Stimulated activated CD4-positive, alpha-beta T cell treated with anti-CD3 and anti-CD28 coated beads, Interleukin-1b, Interleukin-23, amount 100 ng/mL, for 1 hour (primary cell): ENCODE results near the gene FOXJ3.

Experiments used
- DNase-seq, 2 donors: peaks; one replicate each; pipeline ENCODE4 v3.0.0-alpha.2; 2020; ENCODE audit warnings: low read depth in 2 of 2

The FOXJ3 gene

DNA sequence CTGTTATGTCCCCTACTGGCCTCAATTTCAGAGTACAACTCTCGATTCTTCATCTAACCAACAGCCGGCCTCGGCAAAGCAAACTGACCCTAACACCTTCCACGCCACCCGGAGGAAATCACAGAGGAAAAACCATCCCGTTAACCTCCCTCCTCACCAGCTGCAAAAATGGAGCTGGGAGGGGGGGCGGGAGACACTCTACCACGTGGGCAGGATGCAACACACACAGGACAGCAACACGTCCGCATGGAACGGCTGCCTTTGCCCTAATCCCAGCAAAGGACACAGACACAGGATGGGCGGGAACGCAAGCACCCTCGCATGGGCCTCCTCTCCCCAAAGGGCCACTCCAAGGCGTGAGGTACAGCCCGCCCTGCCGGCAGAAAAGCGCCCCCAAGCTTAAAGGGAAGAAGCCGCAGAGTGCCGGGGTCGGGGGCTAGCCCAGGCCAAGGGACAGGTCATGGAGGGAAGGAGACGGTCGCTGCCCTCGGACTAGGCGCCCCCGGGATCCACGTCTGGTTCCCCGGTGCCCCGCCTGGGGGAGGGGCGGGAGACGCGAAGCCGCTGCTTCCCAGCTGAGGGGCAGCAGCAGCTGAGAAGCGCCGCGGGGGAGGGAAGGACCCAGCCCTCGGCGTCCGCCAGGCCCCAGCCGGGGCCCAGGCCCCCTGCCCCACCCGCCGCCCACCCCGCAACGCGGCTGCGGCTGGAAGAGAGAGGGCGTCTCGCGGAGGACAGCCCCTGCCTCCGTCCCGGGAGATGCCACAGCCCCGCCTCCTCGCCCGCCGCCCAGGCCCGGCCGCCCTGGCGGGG, 590 bp downstream of the FOXJ3 start:
- peak in 1 of 2 donors; percentile 6 for DNase-seq

DNA sequence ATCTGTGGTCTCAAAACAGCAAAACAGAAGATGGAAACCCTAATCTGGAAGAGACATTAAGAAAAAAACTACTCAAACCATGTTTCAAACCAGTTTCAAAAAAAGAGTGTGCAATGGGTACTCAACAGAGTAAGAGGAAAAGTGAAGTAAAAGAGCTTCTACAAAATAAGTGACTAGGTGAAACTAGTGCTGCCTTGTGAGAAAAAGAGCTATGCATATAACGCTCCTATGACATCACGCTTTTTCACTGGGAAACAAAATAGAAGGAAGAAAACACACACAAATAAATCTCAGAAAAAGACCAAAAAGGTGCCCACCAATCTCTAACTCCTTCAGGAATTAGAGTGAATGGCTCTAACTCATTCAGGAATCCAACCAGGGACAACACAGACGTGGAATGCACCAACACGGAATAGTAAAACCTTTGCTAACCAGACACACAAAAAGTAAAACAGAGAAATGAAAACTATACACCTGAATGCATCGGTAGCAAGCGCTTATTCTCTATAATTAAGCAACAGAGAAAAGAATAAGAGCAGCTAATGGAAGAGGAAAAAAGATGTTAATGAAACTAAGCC, 1.3 kb downstream of the FOXJ3 start:
- DNase-seq = no peak

DNA sequence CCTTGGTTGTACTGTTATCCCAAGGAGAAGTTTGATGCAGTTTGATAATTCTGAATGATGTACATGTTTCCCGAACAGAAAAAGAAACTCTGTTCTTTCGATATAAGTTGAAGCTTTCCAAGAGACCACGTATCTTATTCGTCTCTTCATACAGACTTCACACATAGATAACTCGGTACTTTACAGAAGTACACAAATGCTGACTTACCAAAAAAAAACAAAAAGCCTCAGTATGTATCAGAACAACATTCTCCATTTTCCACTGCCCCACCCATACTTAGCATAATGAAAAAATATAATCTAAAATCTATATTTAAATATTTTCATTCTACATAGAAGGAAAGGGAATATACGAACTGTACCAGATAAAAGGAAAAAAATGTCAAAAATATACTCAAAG, 2.2 kb downstream of the FOXJ3 start:
- DNase-seq = no peak

DNA sequence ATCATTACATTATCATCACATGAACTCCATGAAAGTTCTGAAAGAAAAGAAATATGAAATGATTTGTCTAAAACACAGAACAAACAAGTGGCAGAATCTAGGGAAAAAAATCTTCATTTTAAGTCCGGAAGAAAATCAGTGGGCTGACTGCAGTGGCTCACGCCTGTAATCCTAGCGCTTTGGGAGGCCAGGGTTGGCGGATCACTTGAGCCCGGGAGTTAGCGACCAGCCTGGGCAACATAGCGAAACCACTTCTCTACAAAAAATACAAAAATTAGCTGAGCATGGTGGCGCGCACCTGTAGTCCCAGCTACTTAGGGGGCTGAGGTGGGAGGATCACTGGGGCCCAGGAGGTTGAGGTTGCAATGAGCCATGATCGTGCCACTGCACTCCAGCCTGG, 4.8 kb downstream of the FOXJ3 start:
- no peak for DNase-seq

DNA sequence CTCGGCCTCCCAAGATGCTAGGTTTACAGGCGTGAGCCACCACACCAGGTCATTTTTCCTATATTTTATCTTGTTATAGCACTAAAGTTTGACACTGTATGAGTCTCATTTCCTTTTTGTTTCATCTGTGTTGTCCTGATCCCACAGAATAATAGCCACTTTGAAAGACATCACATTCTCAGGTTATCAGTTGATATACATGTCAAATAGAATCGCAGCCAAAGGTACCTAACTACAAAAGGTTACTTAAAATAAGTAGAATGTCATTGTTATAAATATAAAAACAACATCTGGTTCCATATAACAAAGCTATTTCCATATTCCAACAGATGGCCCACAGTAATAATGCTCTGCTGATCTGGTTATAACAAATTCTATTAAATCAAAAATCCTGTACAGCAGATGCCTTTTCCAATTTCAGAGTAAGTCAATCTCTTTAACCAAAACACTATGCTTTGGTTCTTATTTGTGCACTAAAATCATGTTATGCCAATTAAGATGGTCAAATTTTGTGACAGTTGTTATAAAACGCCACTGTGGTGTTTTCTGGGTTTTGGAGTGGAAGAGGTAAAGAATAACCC, 6.0 kb downstream of the FOXJ3 start:
- no peak for DNase-seq

DNA sequence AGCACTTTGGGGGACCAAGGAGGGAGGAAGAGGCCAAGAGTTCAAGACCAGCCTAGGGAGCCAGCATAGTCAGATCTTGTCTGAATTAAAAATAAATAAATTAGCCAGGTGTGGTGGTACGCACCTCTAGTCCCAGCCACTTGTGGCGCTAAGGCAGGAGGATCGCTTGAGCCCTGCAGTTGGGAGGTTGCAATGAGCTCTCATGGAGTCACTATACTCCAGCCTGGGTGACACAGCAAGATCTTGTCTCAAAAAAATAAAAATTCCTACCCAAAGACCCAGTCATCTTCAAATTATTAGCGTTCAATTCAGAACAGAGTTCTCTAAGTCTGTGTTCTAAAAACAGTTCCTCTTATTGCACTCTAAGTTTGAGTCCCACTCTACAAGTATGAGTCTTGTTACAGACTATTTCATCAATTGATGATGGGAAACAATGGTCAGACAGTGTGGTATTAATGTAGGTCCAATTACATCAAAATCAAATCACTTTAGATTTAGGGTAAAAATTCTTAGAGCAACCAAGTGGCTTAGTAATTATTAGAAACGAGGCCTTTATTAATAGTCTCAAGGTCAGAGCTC, 6.9 kb downstream of the FOXJ3 start:
- no peak for DNase-seq

DNA sequence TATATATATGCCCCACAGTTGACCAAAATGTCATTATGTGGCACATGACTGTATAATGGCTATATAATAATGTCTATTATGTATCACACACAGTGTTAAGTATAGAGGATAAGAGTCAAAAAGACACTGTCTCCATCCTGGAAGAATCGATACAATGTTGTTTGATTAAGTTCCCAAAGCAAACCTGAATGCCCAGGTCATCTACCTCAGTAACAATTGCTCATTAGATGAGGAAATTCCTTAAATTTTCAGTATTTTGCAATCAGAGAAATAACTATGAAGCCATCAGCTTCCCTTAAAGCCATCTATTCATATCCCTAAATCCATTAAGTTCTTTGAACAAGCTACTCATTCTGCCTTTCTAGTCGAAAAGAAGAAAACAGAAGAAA, 10.0 kb downstream of the FOXJ3 start:
- no peak for DNase-seq

DNA sequence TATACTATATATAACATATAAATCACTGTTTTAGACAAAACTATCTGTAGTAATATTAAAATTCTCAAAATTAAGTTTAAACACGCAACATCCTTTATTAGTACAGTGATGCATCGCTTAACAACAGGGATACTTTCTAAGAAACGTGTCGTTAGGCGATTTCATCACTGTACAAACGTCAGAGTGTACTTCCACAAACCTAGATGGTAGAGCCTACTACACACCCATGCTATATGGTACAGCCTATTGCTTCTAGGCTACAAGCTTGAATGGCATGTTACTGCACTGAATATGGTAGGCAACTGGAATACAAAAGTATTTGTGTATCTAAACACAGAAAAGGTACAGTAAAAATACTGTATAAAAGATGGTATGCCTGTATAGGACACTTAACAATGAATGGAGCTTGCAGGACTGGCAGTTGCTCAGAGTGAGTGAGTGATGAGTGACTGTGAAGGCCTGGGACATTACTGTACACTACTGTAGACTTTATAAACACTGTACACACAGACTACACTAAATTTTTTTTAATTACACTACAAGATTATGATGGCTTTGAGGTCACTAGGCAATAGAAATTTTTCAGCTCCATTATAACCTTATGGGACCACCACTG, 10.5 kb downstream of the FOXJ3 start:
- DNase-seq = no peak

DNA sequence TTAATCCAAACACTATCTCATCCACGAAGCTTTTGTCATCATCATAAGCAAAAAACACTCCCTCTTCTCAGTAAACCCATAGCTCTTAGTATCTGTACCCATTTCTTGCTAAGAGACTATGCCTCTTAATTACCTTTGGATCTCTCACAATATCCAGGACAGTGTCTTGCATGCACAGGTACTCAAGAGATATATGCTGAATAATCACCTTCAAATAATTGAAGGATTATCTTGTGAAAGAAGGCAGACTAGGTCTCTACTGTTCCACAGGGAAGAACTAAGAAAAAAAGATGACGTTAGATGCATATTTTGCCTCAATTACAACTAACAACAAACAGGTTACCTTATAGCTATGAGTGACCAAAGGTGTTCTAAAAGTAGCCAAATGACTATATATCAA, 11.5 kb downstream of the FOXJ3 start:
- no peak for DNase-seq

DNA sequence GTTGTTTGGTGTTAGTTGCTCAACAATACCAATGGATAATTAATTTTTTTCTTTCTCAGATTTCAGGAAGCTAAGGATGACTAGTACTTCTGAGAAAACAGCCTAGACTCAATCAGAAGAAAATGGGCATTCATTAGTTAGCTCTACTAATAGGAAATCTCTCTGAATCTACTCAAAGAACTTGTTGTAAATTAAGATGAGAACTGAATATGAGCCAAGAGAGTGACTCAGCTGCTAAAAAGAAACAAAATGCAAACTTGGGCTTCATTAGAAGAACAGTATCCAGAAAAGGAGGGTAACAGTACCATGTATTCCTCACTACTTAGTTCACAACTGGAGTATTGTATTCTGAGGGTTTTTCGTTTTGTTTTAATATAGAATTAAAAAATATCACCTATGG, 12.5 kb downstream of the FOXJ3 start:
- DNase-seq = no peak

DNA sequence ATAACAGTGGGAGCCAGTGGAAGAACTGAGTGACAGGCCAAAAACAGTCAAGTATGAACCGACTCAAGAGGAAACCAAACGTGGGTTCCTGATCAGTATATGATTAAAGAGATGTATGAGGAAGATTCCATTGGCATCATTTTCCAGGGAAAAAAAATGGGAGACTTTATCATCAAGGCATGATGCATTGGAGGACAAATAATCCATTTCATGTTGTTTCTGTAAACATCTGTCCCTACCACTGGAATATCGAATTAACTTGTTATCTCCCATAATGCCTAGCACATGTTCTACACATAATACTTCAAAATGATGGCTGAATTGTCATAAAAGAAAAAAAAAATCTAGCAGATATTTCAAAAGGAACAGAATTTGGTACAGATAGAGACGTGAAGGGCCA, 13.3 kb downstream of the FOXJ3 start:
- no peak for DNase-seq

DNA sequence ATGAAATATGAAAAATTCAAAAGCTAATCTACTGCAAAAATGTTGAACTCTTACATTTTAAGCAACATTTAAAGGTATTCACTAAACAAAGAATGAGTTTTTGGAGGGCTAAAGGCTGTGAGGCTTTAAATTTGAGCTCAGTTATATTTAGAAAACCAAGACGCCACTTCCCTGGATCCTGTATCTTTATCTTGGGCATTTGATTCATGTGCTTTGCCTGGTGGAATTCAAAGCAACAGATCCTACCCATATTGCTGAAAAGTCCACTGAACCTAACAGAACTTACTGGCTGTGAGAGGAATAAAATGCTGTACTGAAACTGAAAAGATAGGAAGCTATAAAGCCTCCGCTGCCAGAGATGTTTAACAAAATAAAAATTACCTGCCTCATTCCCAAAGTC, 14.3 kb downstream of the FOXJ3 start:
- no peak for DNase-seq

DNA sequence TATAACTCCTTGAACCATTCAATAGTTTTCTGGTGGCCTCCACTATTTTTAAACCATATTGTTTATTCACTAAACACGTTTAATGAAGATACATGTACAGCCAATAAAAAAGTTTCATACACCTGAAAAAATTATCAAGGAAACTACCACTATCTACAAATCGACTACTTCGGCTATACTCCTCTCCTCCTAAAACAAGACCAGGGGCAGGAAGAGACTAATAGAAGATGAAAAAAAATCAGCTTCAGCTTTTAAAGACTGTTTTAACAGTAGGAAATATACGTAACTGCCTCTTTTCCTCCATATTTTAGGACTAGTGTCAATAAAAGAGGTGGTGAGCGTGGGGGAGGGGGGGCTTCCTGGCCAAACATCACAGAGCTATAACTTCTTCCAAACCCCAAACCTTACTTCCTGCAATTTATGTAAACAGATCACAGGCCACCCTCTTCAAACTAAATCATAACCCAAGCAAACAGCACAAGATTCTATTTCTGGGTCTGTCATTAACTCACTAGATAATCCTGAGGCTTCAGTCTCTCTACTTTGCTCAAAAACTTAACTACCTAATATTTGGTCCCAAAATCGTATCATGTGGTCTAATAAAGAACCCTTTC, 15.1 kb downstream of the FOXJ3 start:
- no peak for DNase-seq

DNA sequence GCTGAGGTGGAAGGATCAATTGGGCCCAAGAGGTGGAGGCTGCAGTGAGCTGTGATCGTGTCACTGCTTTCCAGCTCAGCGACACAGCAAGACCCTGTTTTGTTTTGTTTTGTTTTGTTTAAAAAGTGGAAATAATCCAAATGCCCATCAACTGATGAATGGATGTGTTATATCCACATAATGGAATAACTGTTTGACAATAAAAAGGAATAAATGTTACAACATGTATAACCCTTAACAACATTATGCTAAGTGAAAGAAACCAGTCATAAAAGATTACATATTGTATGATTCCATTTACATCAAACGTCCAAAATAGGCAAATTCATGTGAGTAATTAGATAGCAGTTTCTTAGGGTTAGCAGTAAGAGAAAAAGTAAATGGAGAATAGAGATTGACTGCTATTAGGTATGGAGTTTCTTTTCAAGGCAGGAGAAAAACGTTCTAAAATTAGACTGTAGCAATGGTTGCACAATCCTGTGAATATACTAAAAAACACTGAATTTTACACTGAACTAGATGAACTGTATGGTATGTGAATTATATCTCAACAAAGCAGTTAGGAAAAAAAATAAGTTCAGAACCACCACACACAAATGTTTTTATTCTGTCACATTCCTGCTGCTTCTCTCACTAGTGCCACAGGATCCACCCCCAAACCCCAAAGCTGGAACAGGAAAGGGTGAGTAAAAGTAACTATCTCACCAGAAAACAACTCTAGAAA, 15.7 kb downstream of the FOXJ3 start:
- DNase-seq = no peak

DNA sequence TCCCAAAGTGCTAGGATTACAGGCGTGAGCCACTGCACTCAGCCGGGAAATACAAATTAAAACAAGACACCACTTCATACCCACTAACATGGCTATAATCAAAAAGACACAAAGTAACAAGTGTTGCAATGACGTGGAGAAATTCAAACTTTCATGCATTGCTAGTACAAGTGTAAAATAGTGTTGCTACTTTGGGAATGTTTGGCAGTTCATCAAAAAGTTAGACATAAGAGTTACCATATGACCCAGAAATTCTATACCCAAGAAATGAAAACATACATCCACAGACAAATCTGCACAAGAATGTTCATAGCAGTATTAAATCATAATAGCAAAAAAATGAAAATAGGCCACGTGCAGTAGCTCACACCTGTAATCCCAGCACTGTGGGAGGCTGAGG, 16.4 kb downstream of the FOXJ3 start:
- no peak for DNase-seq

DNA sequence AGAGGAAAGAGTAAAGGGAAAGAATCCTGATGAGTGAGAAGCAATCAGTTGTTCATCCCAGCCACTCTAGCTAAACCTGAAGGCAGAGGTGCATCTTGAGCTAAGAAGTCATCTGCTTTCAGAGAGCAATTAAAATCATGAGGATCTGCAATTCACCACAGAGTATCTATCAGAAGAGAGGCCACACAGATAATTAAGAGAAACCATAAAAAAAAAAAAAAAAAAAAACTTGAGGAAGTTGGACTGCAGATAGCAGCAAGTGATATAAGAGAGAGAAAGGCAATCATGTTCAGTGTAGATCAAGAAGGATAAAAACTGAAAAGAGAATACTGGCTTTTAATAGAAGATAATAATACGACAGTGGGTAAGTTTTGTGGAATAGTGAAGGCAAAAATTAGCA, 17.7 kb downstream of the FOXJ3 start:
- no peak for DNase-seq

DNA sequence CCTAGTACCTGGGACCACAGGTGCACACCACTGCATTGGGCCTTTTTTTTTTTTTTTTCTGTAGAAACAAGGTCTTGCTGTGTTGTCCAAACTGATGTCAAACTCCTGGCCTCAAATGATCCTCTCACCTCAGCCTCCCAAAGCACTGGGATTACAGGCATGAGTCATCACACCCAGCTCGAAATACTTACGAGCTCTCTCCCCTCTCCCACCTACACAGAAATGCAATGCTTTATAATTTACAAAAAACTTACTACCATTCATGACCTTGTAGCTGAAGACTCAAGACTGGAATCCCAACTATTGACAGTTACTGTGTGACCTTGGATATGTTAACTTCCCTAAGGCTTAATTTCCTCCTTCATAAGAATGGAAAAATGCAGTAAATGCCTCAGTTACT, 18.7 kb downstream of the FOXJ3 start:
- no peak for DNase-seq

DNA sequence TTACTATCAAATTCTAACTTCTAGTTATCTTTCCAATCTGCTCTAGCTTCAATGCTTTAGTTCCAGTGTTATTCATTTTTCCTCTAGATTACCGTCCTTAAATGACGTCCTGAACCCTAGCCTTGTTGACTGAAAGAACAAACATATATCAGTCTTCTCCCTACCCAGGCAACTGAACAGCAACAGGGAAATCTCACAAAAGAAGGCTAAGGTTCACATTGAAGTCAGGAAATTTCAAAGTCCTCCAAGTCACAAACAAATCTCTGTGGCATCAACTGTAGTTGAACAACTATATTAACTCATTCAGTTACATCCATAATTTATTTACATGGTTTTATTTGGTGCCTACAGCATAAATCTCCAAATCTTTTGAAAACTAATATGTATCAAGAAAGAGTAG, 19.5 kb downstream of the FOXJ3 start:
- DNase-seq = no peak

DNA sequence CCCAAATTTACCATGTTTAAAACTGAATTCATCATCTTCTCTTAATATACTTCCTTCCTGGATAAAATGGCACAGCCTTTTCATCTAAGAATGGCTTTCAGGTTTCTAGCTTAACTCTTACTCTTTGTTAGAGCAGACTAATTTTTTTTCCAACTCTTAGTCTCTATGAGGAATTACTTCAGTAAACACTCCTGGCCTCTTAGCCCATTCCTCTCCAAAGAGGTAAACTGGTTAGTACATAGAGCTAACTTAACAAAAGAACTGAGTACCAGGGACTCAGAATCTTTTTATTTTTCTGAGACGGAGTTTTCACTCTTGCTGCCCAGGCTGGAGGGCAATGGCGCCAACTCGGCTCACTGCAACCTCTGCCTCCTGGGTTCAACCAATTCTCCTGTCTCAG, 21.1 kb downstream of the FOXJ3 start:
- no peak for DNase-seq

DNA sequence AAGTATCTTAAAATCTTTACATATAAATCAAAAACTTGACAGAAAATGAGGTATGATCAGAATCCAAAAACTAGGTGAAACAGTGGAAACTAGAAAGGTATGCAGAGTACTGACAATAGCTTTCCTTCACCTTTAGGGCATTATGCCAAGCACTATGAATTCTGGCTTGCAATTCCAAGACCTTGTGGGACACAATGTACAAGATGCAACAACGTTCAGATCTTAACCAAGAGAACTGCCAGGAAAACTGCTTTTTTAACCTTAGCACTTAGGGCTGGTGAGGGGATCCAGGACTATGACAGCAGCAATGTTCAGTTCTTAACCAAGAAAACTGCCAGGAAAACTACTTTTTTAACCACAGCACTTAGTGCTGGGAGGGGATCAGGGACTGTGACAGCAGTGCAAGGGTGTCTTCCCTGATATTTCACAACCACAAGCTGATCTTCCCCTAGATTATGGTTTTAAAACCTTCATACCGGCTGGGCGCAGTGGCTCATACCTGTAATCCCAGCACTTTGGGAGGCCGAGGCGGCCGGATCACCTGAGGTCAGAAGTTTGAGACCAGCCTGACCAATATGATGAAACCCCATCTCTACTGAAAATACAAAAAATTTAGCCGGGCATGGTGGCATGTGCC, 22.3 kb downstream of the FOXJ3 start:
- no peak for DNase-seq

DNA sequence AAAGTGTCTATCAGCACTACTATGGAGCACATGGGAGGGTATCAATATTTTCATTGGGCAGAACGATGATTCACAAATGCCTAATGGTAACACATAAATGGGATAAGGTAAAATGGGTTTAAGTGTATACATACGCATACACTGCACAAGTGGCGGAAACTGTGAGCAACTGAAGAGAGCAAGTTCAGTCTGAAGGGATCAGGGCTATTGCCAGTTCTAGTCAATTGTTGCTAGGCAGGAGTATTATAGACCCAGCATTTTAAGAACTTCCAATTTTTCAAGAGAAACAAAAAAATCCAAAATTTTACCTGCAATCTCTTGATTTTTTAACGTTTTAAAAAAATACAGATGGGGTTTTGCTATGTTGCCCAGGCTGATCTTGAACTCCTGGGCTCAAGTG, 23.1 kb downstream of the FOXJ3 start:
- no peak for DNase-seq
